ENCODE measurements around the gene SLC7A6OS. TPM values are rescaled to one million over a fixed set of nuclear protein-coding genes. Genes with fewer than 3 reads are reported as not detected.

Gene SLC7A6OS
- total RNA-seq, 2 donors from 2014 or later = 22.5 to 26.0 TPM

DNA sequence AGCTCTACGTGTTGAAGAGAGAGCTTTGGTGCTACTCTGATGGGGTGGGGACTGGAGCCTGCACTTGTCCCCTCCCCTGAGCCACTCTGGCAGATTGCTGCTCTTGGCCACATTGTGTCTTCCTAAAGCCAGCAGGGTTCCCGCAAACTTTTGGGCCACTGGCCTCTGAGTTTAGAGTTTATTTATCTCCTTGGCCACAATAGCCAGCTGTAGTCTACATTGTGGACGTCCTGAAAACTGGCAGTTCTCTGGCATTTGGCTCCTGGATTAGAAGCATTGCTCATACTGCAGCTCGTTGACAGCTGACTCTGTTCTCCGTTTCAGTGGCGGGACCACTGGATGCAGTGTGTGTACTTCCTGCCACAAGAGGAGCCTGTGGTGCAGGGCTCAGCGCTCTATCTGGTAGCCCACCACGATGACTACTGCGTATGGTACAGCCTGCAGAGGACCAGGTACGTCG lies 34.6 kb upstream of the SLC7A6OS start:
- H3K27ac Mint-ChIP-seq = no peak overlapping the region
- WGBS, 2 experiments (ENCODE audit: insufficient coverage in 1 of 2, insufficient read length in 1 of 2) = 93 to 96% methylated on average over 10 to 11 of the region's 11 CpGs

DNA sequence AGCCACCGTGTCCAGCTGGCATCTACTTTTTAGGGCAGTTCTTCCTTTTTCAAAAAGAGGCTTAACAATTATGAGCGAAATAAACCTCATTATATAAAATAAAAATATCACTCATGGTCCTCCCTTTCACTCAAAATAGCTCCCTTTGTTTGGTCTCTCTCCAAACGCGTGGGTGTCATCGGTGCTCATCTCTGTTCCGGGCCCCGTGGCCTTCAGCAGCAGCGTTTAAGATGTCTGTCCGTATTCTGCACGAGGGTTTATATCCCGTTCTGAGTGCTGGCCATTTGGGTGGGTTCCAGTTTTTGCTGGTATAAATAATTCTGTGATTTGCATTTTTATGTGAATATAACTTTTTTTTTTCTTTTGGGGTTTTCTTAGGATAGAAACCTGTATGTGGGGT lies 33.5 kb upstream of the SLC7A6OS start:
- Histone ChIP-seq H3K4me3 (ENCODE audit: low read length) (no peak overlapping the region), H3K27me3 (ENCODE audit: control insufficient read depth, insufficient read depth, low read length, poor library complexity, severe bottlenecking) (no peaks in the 10 kb centered on the region), H3K36me3 (ENCODE audit: control insufficient read depth, insufficient read depth, low read length) (peaks cover 89% of the 10 kb centered on the region), H3K4me1 (ENCODE audit: control insufficient read depth, insufficient read depth, low read length) (no peaks in the 10 kb centered on the region), H3K9me3 (ENCODE audit: control insufficient read depth, low read length) (no peaks in the 10 kb centered on the region), H3K27ac (ENCODE audit: low read depth, low read length) (no peak overlapping the region), H3K9ac (ENCODE audit: extremely low read depth, low read length, poor library complexity, severe bottlenecking) (no peak overlapping the region)
- H3K36me3 Mint-ChIP-seq (ENCODE audit: low read depth) = peaks cover 70% of the 10 kb centered on the region
- no peak overlapping the region for H3K27ac Mint-ChIP-seq
- TF ChIP-seq, protein P1, sequence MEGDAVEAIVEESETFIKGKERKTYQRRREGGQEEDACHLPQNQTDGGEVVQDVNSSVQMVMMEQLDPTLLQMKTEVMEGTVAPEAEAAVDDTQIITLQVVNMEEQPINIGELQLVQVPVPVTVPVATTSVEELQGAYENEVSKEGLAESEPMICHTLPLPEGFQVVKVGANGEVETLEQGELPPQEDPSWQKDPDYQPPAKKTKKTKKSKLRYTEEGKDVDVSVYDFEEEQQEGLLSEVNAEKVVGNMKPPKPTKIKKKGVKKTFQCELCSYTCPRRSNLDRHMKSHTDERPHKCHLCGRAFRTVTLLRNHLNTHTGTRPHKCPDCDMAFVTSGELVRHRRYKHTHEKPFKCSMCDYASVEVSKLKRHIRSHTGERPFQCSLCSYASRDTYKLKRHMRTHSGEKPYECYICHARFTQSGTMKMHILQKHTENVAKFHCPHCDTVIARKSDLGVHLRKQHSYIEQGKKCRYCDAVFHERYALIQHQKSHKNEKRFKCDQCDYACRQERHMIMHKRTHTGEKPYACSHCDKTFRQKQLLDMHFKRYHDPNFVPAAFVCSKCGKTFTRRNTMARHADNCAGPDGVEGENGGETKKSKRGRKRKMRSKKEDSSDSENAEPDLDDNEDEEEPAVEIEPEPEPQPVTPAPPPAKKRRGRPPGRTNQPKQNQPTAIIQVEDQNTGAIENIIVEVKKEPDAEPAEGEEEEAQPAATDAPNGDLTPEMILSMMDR (conservative IDR thresholded peaks at IDR 0.05) = no peak
- DNase-seq = no peak
- H3K9me3 Mint-ChIP-seq = no peaks in the 10 kb centered on the region
- no peak overlapping the region for H3K4me3 Mint-ChIP-seq
- no peaks in the 10 kb centered on the region for H3K27me3 Mint-ChIP-seq (ENCODE audit: insufficient read depth)
- no peaks in the 10 kb centered on the region for H3K4me1 Mint-ChIP-seq
- WGBS, 2 experiments (ENCODE audit: insufficient coverage in 1 of 2, insufficient read length in 1 of 2) = 92 to 95% methylated on average over 8 to 11 of the region's 11 CpGs

More for the DNA sequence above, 34.6 kb upstream of the SLC7A6OS start:
- TF ChIP-seq, protein P1 (conservative IDR thresholded peaks at IDR 0.05) = no peak
- Histone ChIP-seq H3K27me3 (ENCODE audit: control insufficient read depth, insufficient read depth, low read length, poor library complexity, severe bottlenecking) (no peaks in the 10 kb centered on the region), H3K27ac (ENCODE audit: low read depth, low read length) (no peak overlapping the region), H3K9ac (ENCODE audit: extremely low read depth, low read length, poor library complexity, severe bottlenecking) (no peak overlapping the region), H3K36me3 (ENCODE audit: control insufficient read depth, insufficient read depth, low read length) (peaks cover 89% of the 10 kb centered on the region), H3K9me3 (ENCODE audit: control insufficient read depth, low read length) (no peaks in the 10 kb centered on the region), H3K4me3 (ENCODE audit: low read length) (no peak overlapping the region), H3K4me1 (ENCODE audit: control insufficient read depth, insufficient read depth, low read length) (no peaks in the 10 kb centered on the region)
- no peaks in the 10 kb centered on the region for H3K4me1 Mint-ChIP-seq
- H3K9me3 Mint-ChIP-seq = no peaks in the 10 kb centered on the region
- H3K27me3 Mint-ChIP-seq (ENCODE audit: insufficient read depth) = no peaks in the 10 kb centered on the region
- peaks cover 68% of the 10 kb centered on the region for H3K36me3 Mint-ChIP-seq (ENCODE audit: low read depth)
- no peak for DNase-seq
- no peak overlapping the region for H3K4me3 Mint-ChIP-seq

DNA sequence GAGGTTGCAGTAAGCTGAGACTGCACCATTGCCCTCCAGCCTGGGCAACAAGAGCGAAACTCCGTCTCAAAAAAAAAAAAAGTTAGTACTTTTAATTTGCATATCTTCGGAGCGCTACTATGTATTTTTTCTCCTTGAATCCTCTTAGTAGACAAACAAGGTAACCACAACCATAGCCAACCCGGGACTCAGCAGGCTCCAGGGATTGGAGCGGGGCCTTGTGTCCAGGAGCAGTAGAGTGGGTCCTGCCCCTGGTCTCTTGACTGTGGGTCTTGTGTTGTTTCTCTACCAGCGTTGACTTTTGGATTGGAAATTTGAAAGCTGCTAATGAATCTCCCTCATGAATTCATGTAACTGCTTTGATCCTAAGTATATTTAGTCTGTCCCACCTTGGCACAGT lies 32.4 kb upstream of the SLC7A6OS start:
- Histone ChIP-seq H3K27me3 (ENCODE audit: control insufficient read depth, insufficient read depth, low read length, poor library complexity, severe bottlenecking) (no peaks in the 10 kb centered on the region), H3K27ac (ENCODE audit: low read depth, low read length) (no peak overlapping the region), H3K9me3 (ENCODE audit: control insufficient read depth, low read length) (no peaks in the 10 kb centered on the region), H3K4me1 (ENCODE audit: control insufficient read depth, insufficient read depth, low read length) (no peaks in the 10 kb centered on the region), H3K9ac (ENCODE audit: extremely low read depth, low read length, poor library complexity, severe bottlenecking) (no peak overlapping the region), H3K4me3 (ENCODE audit: low read length) (no peak overlapping the region), H3K36me3 (ENCODE audit: control insufficient read depth, insufficient read depth, low read length) (peaks cover 92% of the 10 kb centered on the region)
- Mint-ChIP-seq H3K27me3 (ENCODE audit: insufficient read depth) (no peaks in the 10 kb centered on the region), H3K36me3 (ENCODE audit: low read depth) (peaks cover 69% of the 10 kb centered on the region), H3K4me3 (no peak overlapping the region), H3K9me3 (no peaks in the 10 kb centered on the region), H3K27ac (no peak overlapping the region), H3K4me1 (no peaks in the 10 kb centered on the region)
- no peak for DNase-seq
- TF ChIP-seq, protein P1 (conservative IDR thresholded peaks at IDR 0.05) = no peak
- WGBS, 2 experiments (ENCODE audit: insufficient coverage in 1 of 2, insufficient read length in 1 of 2) = 97 to 100% methylated on average over 6 to 7 of the region's 7 CpGs
